ENCODE data around the gene PNPLA5.

PNPLA5 gene

DNA sequence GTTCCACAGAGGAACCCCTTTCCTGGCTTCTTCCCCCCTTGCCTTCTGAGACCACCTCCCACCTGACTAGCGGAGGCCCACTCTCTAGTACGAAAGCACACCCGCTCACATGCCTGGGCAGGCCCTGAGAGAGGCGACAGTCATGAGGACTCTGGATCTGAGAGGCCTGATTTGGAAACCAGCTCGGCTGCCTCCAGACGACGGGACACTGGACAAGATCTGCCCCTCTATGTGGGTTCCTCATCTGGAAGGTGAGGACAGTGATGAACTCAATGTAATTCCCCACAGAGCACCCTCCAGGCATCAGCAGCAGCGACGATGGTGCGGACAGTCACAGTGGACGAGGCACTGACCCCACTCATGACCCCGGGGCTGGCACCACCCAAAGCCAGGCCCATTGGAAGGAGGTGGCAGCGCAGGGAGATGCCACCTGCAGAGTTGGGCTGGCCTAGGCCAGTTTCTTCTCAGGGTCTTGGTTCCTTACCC, 37.0 kb downstream of the PNPLA5 start:
- no peak for DNase-seq (ENCODE audit: low read depth)

DNA sequence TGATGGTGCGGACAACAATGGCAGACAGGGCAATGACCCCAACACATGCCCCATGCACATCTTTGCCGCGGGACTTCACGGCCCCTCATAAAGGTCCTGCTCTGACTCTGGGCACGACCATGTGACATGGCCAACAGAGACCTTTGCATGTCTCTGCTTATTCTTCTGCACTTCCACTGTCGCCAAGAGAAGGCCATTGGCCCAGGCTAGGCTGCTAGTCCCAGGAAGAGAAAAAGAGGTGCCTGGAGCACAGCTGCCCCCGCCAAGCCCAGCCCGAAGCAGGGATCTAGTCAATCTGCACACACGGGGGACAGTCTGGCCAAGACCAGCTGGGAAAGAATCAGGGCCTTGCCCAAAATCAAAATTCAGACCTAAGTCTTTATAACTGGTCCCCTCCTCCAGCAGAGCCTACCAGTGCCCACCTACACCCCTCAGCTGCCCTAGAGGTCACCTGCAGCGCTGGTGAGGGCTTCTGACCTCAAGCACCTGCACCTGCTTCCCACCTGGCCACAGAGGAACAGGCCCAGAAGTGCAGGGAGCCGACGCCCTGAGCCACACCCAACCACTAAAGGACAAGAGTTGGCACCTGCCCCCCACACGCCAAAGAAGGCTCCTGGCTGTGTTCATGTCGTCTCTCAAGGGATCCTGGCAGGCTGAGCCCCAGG, 37.6 kb downstream of the PNPLA5 start:
- no peak for DNase-seq (ENCODE audit: low read depth)

DNA sequence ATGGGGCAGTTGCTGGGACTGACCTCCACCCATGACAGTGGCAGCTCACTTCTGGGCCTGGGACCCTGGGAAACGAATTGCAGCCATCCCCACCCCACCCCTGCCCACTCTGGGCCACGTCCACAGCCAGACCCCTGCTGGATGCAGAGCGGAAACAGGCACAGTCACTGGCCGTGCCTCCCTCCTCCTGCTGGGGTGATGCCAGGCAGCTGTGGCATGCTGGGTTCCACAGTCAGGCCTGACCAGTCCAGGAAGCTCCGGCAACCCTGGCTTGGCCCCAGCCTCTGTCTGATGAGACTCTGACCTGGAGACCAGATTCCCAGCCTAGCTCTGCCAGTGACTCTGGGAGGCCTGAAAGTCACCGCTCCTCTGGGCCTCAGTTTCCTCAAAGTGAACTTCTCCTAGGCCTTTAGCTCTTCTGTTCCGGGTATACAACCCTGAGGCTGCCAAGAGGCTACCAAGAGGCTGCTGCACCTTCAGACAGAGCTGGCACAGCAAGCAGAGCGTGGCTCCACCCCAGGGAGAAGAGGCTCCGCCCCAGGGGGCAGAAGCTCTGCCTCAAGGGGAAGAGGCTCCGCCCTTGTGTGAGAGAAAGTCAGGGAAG, 38.4 kb downstream of the PNPLA5 start:
- DNase-seq (ENCODE audit: low read depth): no peak

DNA sequence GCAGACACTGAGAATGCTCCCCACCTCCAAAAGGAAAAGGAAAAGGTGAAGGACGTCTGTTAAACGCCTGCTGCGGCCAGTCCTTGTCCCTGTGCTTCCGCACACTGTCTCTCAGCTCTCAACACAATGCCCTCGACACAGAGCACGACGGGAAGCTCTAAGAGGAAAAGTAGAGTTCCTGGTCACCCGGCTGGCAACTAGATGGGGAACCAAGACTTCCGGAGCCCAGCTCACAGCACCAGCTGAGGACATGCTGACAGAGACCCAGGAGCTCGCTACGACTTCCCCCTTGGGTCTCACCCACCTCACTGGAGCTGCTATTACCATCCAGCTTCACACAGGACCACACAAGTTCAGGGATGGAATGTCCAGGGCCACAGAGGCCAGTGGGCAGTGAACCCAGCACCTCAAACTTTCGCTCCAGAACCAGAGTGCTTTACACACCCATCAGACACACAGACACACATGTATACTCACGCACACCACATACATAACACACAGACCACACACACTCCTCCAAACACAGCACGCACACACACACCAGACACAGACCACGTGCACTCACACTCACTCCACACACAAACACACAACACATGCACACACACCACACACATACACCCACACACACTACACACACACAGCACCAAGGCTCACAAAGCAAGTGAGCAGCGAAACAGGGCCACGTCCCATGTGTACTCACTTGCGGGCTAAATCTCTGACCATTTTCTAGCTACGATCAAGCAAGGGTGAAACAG, 39.1 kb downstream of the PNPLA5 start:
- no peak for DNase-seq (ENCODE audit: low read depth)

DNA sequence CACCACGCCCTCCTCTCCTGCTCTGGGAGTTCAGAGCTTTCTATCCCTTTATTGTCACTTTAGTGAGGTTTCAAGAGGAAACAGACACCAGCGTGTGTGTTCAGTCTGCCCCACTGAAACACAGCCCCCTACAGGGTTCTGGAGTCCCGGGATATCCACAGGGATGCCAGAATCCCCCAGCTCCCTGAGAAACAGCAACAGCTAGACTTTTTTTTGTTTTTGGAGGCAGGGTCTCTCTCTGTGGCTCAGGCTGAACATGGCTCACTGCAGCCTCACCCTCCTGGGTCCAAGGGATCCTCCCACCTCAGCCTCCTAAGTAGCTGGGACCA, 39.9 kb downstream of the PNPLA5 start:
- DNase-seq (ENCODE audit: low read depth): no peak

DNA sequence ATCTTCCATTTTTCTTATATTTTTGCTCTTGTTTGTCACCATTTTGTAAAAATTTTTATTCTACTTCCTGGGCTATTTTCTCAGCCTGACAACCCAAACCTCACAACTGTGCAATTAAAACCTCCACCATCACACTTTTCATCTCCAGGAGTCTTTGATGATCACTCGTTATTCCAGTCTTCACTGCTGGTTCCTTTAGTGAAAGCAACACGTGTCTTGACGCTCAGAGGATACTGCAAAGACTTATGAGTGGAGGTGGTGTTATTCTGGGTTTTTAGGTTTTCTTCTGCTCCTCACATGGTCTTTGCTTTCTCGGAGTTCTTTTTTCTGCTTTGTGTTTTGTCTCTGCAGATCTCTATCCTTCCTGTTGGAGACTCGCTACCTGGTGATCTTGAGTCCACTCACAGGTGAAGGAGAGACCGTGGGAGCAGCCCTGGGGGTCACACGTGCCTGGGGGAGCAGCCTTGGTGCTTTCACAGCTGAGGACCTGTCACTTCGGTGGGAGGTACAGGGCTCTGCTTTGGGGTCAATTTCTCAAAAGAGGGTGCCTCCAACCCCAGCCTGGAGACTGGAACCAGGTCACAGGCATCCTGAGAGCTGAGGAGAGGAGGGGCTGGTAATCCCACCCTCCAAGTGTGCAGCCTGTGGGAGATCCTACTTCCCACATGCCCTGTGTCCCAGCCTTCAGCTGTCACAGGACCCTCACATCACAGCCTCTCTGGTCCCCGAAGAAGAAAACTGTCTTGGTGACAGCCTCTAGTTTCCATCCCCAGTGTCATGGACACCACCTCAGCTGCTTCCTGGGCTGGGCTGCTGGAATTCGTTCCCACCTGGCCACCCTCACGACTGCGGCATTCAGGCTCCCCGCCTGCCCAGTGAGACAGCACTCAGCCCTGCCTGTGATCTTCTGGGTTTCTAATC, 40.5 kb downstream of the PNPLA5 start:
- DNase-seq (ENCODE audit: low read depth): no peak

DNA sequence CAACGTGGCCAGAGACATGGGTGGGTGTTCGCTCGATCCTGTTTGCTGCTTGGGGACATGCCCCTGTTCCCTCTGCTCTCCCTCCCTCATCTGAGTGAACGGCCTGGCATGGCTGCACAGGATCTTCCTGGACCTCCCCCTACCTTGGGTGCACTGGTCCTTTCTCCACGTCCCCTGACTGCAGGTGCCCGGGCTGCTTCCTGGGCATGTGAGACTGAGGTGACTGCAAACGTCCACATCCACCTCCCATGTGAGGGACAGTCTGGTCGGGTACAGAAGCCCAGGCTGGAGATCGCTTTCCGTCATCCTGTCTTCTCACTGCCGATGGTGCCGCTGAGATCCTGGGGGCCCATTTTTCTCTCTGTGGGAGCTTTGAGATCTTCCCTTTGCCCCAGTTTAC, 41.3 kb downstream of the PNPLA5 start:
- DNase-seq (ENCODE audit: low read depth): no peak

DNA sequence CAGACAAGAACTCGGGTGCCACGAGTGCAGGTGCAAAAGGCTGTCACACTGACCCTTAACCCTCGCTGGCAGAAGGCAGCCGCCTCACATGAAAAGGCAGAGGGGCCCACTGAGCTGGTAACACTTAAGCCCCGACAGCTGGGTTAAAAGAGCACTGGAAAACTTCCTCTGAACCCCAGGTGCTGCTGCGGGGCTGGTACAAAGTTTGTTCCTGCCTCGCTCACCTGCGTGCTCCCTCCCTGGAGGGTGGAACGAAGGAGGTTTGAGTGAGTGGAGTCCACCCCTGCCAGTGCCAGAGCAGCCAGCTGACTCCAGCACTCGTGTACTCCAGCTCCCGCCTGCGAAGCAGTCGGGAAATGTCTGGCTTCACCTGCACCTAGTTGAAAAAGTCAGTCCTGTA, 42.1 kb downstream of the PNPLA5 start:
- no peak for DNase-seq (ENCODE audit: low read depth)

DNA sequence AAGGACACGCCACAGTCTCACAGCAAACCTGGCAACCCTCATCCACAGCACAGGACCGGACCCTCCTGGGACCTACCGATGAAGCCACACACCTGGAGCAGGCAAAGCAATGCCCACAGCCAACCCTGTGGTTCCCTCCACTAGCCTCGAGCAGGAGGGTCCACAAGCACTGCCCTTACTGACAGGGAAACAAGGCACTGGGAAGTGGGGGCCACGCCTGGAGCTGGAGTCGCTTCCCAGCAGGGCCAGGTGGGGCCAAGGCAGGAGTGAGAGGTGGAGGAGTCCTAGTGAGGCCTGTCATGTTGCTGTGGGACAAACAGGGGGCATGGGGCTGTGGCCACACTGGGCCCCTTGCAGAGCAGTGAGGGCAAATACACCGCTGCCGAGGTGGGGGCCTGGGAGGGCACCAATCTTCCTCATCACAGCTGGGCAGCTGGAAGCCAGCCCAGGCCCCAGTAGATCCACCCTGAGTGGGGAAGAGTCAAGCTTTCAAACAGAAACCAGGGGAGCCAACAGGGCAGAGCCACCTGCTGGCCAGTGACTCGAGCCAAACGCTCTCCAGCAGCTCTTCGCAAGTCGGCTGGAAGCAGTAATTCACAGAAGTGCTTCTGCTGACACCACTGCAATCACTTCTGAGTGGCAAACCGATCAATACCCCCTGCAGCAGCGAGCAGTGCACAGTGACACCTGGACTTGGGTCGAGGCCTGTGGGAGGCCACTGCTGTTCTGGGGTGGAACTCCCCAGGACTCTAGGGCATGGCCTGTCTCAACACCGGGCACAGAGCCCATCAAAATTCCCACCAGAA, 43.2 kb downstream of the PNPLA5 start:
- no peak for DNase-seq (ENCODE audit: low read depth)

DNA sequence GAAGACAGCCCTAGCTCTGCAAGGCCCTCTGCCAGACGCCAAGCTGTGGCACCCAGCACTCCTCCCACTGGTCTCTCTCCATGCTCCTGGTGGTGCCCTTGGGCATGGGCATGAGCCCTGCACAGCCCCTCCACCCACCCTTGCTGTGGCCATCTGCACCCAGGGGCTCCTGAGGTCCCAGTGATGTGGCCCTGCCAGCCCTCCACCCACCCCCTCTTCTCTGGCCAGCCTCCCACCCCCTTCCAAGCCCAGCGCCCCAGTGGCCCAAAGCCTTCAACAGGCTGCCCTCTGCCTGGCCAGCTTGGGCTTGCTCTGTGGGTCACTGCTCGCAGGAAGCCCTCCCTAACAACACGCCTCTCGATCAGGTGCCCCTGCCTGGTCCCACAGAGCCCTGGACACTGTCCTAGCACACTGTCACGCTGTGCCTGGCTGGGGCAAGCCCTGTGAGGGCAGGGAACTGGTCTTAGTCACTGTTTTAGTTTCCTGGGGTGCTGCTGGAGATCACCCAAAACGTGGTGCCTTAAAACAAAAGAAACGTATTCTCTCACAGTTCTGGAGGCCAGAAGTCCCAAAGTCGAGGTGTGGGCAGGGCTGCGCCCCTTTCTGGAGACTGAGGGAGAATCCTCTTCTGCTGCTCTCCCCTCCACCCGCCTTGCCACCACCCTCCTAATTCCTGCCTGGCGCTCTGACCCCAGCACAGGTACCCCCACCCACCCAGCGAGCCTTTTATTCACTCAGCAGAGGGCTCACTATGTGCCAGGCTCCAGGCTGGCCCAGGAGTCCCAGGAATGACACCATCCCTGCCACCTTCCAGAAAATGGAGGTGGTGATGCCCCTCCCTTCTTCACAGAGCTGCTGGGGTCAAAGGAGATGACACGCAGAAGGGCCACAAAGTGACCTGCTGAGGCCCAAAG, 44.2 kb downstream of the PNPLA5 start:
- DNase-seq (ENCODE audit: low read depth): no peak

DNA sequence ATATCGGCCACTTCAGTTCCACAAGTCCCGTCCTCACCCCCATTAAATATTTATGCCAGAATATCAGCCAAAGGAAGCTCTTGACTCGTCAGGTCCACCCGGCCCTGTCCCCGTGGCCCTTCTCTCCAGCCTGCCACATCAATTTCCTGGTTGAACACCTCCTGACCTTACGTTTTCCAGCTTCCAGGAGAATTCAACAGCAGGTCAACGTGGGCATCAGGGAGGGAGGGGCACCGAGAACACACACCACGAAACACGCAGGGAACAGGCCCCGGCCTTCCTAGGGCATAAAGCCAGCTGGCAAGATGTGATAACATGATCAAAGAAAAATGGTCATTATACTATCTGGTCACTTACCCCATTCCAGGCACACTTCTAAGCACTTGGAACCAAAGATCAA, 44.8 kb downstream of the PNPLA5 start:
- DNase-seq (ENCODE audit: low read depth): no peak

DNA sequence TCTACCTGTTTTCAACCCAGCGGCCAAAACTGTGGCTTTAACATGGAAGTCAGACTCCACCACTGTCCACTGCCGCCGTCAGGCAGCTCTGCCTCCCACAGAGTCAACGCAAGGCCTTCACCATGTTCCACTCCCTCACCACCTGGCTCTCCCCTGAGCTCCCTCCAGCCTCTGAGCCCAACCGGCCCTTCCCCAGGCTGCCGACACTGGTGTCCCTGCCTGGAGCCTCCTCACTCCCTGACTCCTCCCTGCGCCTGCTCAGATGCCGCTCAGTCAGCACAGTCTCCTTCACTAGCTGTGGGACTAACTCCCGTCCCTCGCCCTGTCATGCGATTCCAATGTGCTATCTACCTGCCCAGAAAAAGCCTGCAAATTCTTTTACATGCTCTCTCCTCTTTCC, 45.8 kb downstream of the PNPLA5 start:
- DNase-seq (ENCODE audit: low read depth): no peak

DNA sequence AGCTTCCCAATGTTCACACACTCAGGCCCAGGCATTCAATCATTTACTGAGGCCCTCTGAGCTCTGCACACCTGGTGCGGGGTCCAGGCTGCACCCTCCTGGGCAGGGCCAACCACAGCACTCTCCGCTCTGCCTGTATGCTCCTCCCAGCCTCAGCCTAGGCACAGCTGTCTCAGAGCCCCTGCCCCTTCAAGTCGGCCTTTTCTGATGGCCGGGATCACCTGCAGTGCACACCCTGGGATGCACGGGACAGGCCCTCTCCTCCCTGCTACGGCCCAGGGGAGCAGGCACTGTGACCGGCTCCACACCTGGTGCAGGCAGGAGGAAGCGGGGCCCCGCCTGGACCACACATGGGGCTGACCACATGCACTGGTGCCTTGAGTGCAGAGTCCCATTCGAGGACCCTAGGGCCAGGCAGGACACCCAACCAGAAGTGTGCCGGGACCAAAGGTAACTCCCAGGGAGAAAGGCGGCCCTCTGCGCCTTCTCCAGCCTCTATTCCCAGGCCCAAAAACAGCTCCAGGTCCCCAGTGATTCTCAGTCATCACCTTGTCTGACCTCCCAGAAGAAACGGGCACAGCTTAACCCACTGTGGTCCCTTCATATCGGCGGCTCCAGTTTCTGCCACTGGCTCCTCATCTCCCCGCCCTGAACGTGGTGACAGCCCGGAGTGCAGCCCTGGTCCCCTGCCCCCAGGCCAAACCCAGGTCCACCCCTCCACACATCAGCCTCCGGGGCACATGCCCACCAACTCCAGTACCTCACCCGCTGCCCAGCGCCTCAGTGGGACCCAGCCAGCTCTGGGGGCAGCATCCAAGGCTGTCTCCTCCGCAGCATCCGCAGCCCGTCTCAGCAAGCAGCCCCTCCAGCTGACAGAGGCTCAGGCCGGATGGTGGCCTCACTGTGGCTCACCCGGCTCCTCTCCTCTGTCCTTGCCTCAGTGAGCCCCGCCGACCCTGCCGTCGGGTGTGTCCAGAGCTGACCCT, 47.0 kb downstream of the PNPLA5 start:
- no peak for DNase-seq (ENCODE audit: low read depth)

DNA sequence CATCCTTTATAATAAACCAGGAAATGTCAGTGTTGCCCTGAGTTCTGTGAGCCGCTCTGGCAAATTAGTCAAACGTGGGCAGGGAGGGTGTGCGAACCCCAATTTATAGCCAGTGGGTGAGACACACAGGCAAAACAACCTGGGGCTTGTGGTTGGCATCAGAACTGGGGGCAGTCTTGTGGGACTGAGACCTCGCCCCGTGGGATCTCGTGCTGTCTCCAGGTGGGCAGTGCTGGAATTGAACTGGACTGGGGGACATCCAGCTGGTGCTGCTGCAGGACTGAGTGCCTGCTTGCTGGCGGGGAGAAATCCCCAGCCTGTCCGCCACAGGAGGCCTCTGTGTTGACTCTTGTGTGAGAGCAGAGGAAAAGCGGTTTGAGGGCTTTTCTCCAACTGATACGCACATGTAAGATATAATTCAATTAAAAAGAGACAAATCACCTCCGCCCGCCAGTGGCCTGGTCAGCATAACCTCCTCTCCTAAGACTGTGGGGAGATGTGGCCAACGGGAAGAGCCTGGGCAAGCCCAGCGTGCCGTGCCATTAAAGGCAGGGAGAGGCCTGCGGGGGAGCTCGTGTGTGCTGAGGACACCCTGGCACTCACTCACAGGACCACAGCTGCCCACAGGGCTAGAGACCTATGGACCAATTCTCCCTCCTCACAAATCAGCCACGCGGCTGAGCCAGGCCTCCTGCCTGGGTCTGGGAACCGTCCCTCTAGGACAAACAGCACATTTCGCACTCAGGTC, 47.9 kb downstream of the PNPLA5 start:
- DNase-seq (ENCODE audit: low read depth): no peak

DNA sequence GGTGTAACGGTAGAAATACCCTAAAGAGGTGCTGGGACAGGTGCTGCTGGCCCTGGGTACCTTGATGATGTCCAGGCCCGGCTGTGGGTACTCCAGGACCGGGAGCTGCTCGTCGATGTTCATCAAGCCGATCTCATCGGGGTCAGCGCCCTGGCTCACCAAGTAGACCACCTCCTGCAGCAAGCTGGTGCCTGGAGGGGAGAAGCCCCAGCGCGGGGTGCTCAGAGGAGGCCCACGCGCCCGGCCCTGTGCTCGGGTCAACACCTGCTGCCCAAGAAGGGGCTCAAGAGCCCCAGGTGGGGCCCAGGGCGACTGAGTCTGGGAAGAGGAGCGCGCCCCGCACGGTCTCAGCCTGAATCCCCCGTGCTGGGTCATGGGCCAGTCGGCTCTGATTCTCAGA, 50.1 kb downstream of the PNPLA5 start:
- DNase-seq (ENCODE audit: low read depth): no peak

DNA sequence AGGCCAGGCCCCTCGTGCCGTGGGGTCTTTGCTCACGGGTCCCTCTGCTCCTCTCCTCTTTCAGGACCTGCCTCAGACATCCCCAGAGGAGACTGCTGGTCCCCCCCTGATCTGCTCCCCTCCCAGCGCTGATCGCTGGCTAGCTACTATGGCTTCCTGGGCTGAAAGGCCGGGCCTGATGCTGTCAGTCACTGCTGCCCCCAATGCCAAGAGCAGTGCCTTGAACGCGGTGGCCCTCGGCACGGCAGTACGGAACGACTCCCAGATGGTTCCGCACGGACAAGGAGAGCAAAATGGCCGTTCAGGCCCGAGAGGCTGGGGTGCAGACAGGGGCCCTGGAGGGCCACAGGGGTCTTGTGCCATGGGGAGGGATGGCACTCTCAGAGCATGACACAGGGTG, 51.0 kb downstream of the PNPLA5 start:
- no peak for DNase-seq (ENCODE audit: low read depth)

DNA sequence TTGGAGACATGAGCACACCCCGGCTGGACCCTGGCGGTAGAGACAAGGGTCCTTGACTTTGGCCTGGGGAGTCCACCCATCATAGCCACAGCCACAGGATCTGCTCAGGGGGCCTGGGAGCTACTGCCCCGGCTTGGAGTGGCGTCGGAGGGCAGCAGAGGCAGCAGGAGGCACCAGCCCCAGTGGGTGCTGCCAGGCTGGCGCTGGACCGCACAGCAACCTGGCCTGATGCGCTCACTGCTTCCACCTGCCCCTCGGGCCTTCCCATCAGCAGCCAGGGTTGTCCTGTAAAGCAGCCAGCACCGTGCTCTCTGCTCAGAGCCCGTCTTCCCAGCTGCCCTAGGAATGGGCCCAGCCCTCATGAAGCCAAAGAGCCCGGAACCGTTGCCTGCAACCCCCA, 51.4 kb downstream of the PNPLA5 start:
- DNase-seq (ENCODE audit: low read depth): no peak

DNA sequence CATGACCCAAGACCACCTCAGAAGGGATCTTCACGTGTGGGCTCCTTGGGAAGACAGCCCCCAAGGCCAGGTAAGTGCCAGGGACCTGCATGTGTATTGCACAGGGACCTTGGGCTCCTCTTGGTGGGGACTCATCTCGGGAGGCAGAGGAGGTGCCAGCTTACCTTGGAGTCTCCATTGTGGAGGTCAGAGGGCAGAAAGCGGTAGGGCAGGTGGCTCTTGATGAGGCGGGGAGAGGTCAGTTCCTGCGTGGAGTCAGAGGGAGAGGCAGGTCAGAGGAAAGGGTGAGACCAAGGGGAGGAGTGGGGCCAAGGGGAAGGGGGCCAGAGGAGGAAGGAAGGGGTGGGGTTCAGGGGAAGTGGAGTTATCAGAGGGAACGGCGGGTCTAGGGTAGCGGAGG, 52.0 kb downstream of the PNPLA5 start:
- DNase-seq (ENCODE audit: low read depth): no peak

All from activated T-helper 1 cell treated with Interleukin-2 at 50 U/mL for 16 hours (primary cell).